Left ventricle myocardium inferior (tissue), 1 donor: ENCODE measurements around the gene ACE. TPM values are rescaled to one million over a fixed set of nuclear protein-coding genes. Genes with fewer than 3 reads are reported as not detected.

ENCODE experiments used
- DNase-seq: peaks from one replicate; pipeline ENCODE4 v3.0.0-alpha.2; 2020
- H3K27ac ChIP-seq: fragments of 200-600 bp; replicated peaks from 2 replicates; pipeline ENCODE4 v1.8.0; 2021
- H3K27me3 ChIP-seq: fragments of 200-600 bp; 2 replicates; pipeline ENCODE4 v1.8.0; 2021; ENCODE audit warnings: low read depth
- H3K36me3 ChIP-seq: fragments of 200-600 bp; 2 replicates; pipeline ENCODE4 v1.8.0; 2021
- H3K4me1 ChIP-seq: fragments of 200-600 bp; 2 replicates; pipeline ENCODE4 v1.8.0; 2021
- H3K4me3 ChIP-seq: fragments of 200-600 bp; 2 replicates; pipeline ENCODE4 v1.8.0; 2021; ENCODE audit warnings: mild to moderate bottlenecking, moderate library complexity
- H3K9me3 ChIP-seq: fragments of 200-600 bp; replicated peaks from 2 replicates; pipeline ENCODE4 v1.8.0; 2021
- intact Hi-C: fragments of 100-400 bp; cut with micrococcal nuclease; formaldehyde crosslinking; loops from one replicate; pipeline ENCODE4 v1.11.0; 2022
- total RNA-seq: library from RNA; stranded (reverse); fragmentation: NEBNext Ultra II Directional; extraction: Animal tissue kit (Norgen Biotek cat#: 25700); gene quantifications from one replicate; pipeline ENCODE4 v1.2.1, GENCODE V29; 2021
- TF ChIP-seq, protein P1 (sequence below): fragments of 200-600 bp; IDR thresholded peaks from 2 replicates; pipeline ENCODE4 v1.8.0; 2021; ENCODE audit warnings: antibody characterized with exemption, mild to moderate bottlenecking, borderline replicate concordance
- donor health status: DM: no; HTN: yes; CAD: no; lungs with severe emphysema.

The ACE gene
- total RNA-seq, 1 donor from 2014 or later, result 6.2 TPM

DNA sequence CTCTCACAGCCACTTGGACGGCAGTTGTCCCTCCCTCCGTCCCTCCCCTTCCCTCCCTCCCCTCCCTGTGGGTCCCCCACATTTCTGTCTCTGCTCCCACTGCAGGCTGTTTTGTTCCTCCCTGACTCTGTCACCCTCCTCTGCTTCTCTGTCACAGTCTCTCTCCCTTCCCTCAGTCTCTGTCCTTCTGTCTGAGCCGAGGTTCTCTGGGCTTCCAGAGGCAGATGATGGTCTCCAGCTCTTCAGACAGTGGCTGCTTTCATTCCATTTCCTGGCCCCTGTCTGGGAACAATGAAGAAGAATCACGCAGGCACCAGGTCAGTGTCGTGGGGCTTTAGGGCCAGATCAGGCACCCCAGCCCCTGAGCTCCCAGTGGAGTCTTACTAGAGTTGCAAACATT is 21.9 kb upstream of the ACE start:
- intact Hi-C loops, result no loop called here
- Histone ChIP-seq H3K27me3 (no peaks in the 10 kb centered on the region), H3K4me1 (peaks cover 23% of the 10 kb centered on the region), H3K36me3 (no peaks in the 10 kb centered on the region), H3K4me3 (no peak overlapping the region), H3K27ac (no peak overlapping the region), H3K9me3 (no peaks in the 10 kb centered on the region)
- DNase-seq, result no peak
- TF ChIP-seq, protein P1, sequence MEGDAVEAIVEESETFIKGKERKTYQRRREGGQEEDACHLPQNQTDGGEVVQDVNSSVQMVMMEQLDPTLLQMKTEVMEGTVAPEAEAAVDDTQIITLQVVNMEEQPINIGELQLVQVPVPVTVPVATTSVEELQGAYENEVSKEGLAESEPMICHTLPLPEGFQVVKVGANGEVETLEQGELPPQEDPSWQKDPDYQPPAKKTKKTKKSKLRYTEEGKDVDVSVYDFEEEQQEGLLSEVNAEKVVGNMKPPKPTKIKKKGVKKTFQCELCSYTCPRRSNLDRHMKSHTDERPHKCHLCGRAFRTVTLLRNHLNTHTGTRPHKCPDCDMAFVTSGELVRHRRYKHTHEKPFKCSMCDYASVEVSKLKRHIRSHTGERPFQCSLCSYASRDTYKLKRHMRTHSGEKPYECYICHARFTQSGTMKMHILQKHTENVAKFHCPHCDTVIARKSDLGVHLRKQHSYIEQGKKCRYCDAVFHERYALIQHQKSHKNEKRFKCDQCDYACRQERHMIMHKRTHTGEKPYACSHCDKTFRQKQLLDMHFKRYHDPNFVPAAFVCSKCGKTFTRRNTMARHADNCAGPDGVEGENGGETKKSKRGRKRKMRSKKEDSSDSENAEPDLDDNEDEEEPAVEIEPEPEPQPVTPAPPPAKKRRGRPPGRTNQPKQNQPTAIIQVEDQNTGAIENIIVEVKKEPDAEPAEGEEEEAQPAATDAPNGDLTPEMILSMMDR, result no peak

DNA sequence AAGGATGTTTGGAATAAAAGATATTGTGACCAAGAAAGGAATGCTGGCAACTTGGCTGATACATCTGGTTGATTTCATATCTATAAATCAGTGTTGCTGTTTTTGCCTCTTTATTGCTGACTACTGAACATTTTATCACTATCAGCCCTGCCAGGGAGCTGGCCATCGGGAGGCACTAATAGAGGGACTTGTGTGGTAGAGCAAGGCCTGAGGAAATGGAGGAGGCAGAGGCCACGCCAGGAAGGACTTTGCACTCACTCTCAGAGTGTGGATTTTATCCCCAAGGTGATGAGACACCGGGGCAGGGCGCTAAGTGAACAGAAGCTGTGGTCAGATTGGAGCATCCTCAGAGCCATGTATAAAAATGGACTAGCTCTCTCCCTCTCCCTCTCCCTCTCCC is 21.4 kb upstream of the ACE start:
- no peak overlapping the region for H3K27ac ChIP-seq
- intact Hi-C loops, result no loop called here

DNA sequence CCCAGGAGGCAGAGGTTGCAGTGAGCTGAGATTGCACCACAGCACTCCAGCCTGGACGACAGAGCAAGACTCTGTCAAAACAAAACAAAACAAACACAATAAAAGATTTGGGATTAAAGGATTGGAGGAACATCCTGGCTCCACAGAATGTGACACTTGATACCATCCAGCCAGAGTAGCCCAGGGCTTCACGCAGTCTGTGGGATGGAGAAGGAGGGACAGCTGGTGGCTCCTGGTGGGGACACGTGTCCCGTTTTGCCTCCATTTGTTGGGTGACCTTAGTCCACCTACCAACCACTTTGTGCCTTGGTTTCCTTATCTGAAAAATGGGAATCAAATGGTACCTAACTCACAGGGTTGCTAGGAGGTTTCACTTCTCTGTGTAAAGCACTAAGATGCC is 18.4 kb upstream of the ACE start:
- Histone ChIP-seq H3K9me3 (no peaks in the 10 kb centered on the region), H3K27me3 (no peaks in the 10 kb centered on the region), H3K4me1 (peaks cover 7% of the 10 kb centered on the region), H3K27ac (no peak overlapping the region), H3K36me3 (no peaks in the 10 kb centered on the region), H3K4me3 (no peak overlapping the region)
- DNase-seq, result no peak
- TF ChIP-seq, protein P1, result no peak
- intact Hi-C loops, result no loop called here

More for the DNA sequence above, 21.4 kb upstream of the ACE start:
- Histone ChIP-seq H3K9me3 (no peaks in the 10 kb centered on the region), H3K4me1 (peaks cover 18% of the 10 kb centered on the region), H3K27me3 (no peaks in the 10 kb centered on the region), H3K4me3 (no peak overlapping the region), H3K36me3 (no peaks in the 10 kb centered on the region)
- DNase-seq, result no peak
- TF ChIP-seq, protein P1, result no peak

DNA sequence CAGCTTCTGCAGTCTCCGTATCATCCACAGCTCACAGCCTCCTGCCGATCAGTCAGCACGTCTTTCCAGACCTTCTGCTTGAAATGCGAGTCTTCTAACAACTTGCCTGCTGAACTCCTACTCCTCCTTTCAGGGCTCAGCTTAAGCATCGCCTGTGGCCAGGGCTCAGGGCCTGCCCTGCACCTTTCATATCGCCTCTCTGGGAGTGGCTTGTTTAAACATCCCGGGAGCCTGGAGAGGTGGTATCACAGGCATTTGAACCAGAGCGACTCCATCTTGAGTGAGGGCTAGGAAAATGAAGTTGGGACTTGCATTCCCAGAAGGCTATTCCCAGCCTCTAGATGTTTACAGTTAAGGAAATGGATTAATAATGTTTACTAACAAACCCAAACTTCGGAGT is 16.8 kb upstream of the ACE start:
- Histone ChIP-seq H3K27ac (no peak overlapping the region), H3K4me3 (no peak overlapping the region), H3K36me3 (no peaks in the 10 kb centered on the region), H3K4me1 (peaks cover 7% of the 10 kb centered on the region), H3K9me3 (no peaks in the 10 kb centered on the region), H3K27me3 (no peaks in the 10 kb centered on the region)
- intact Hi-C loops, result no loop called here
- TF ChIP-seq, protein P1, result no peak
- no peak for DNase-seq

DNA sequence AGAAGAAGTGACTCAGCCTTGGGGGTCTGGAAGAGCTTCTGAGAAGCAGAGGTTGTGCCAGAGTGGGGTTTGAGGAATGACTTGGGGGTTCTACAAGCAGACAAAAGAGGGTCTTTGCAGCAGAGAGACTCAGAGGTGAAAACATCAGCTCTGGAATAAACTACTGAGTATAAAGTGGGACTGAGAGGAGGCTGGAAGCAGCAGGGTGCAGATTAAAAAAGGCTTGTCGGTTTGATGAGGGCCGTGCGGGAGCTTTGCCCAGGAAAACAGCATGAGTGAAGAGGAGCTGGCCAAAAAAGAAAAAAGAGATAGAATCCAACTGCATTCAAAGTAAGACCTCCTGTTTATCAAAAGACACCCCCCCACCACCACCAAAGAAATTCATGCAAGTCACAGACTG is 13.1 kb upstream of the ACE start:
- H3K36me3 ChIP-seq, result no peaks in the 10 kb centered on the region
- H3K4me3 ChIP-seq, result no peak overlapping the region
- TF ChIP-seq, protein P1, result no peak
- H3K9me3 ChIP-seq, result no peaks in the 10 kb centered on the region
- DNase-seq, result no peak
- intact Hi-C loops, result no loop called here
- H3K27ac ChIP-seq, result no peak overlapping the region
- H3K4me1 ChIP-seq, result peaks cover 7% of the 10 kb centered on the region
- no peaks in the 10 kb centered on the region for H3K27me3 ChIP-seq
